ENCODE data around the gene GNAT1. TPM values are rescaled to one million over a fixed set of nuclear protein-coding genes. Genes with fewer than 3 reads are reported as not detected.
A peak's percentile ranks its signal among the peaks of the same experiment; 100 is the strongest.

GNAT1 gene
- total and polyA plus RNA-seq, 8 donors, result not detected

DNA sequence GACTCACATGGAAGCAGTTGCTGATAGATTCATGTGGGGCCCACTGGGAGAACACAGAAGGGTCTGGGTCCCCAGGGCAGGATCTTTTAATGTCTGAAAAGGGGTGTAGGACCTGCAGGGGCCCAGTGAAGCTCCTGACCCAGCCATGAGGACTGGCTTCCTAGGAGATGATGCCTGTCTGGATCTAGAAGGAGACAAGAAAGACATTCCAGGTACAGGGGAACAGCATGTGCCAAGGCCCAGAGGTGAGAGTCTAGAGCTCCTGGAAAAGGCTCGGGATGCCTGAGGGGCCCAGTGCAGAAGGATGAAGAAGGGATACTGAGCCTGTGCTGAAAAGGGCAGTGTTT lies 41.0 kb upstream of the GNAT1 start:
- FAIRE-seq, result no peak
- intact Hi-C loops (cut with DNase I), result no loop called here
- 90 to 95% methylated on average over 1 of the region's 1 CpG for WGBS, 2 donors

DNA sequence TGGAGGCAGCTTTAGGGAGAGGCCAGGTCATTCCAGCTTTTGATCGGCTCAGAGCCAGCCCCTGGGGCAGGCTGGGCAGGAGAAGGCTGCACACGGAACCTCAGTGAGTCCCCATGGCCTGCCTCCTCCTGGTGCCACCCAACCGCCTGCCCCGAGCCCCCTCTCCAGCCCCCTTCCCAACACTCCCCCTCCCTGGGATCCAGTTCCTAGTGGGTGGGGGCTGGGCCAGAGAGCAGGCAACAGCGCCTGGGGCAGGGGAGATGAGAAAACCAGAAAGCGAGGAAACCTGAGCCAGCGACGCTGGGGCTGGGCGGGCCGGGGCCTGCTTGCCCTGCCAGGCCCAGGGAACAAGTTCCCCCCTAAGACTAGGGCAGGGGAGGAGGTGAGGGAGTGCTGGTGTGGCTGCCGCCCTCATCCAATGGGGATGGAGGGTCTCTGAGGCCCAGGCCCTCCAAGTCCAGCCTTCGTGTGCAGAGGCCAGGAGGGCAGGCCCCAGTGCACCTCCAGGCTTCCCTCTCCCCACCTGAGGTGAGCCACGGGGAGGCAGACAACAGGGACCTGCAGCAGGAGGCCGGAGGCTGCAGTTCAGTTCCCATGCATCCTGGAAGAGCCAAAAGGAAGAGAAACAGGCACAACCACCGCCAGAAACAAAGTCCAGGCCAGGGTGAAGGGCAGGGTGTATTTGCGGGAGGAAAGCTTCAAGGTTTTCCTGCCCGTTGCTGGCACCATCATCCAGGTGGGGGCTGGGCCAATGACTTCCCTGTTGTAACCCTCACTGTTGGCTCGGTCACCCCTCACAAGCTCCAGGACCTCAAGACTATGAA lies 40.3 kb upstream of the GNAT1 start:
- no peak for DNase-seq
- Histone ChIP-seq H3K4me1 (peaks cover 0 to 3% (median 0%) of the 10 kb centered on the region in 3 donors), H3K9me3 (no peaks in the 10 kb centered on the region), H3K27me3 (no peaks in the 10 kb centered on the region), H3K27ac (no peak overlapping the region), H3K36me3 (no peaks in the 10 kb centered on the region), H3K4me3 (no peak overlapping the region)
- intact Hi-C loops (cut with DNase I), result no loop called here
- no peak for ATAC-seq
- TF ChIP-seq, protein P1, sequence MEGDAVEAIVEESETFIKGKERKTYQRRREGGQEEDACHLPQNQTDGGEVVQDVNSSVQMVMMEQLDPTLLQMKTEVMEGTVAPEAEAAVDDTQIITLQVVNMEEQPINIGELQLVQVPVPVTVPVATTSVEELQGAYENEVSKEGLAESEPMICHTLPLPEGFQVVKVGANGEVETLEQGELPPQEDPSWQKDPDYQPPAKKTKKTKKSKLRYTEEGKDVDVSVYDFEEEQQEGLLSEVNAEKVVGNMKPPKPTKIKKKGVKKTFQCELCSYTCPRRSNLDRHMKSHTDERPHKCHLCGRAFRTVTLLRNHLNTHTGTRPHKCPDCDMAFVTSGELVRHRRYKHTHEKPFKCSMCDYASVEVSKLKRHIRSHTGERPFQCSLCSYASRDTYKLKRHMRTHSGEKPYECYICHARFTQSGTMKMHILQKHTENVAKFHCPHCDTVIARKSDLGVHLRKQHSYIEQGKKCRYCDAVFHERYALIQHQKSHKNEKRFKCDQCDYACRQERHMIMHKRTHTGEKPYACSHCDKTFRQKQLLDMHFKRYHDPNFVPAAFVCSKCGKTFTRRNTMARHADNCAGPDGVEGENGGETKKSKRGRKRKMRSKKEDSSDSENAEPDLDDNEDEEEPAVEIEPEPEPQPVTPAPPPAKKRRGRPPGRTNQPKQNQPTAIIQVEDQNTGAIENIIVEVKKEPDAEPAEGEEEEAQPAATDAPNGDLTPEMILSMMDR (IDR thresholded peaks at IDR 0.05), result no peak
- no peak for FAIRE-seq
- WGBS, 2 donors, result 64 to 73% methylated on average over 18 of the region's 18 CpGs

More for the DNA sequence above, 41.0 kb upstream of the GNAT1 start:
- Histone ChIP-seq H3K9me3 (no peaks in the 10 kb centered on the region), H3K36me3 (no peaks in the 10 kb centered on the region), H3K27me3 (no peaks in the 10 kb centered on the region), H3K27ac (no peak overlapping the region), H3K4me3 (no peak overlapping the region), H3K4me1 (no peaks in the 10 kb centered on the region)
- ATAC-seq (no peak), DNase-seq (no peak)
- TF ChIP-seq, protein P1 (IDR thresholded peaks at IDR 0.05), result no peak

DNA sequence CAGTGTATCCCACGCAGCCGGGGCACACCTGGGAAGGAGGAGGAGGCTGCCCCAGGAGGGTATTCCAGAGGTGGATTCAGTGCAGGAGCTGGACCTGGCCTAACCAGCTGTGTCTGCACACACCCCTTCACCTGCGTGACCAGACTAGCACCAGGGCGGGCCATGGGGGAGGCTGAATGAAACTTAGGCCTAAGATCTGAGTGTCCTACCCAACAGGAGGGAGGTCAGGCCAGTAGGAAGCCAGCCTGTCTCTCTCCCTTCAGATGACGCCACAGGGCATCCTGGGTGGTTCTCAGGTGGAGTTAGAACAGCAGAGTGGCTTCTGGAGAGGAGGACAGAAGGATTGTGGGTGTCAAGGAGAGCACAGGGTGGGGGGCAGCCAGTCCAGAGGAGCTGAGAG lies 39.7 kb upstream of the GNAT1 start:
- DNase-seq (no peak), ATAC-seq (no peak), FAIRE-seq (no peak)
- Histone ChIP-seq H3K4me1 (peaks cover 0 to 3% (median 0%) of the 10 kb centered on the region in 3 donors), H3K36me3 (no peaks in the 10 kb centered on the region), H3K4me3 (no peak overlapping the region), H3K27me3 (no peaks in the 10 kb centered on the region), H3K27ac (no peak overlapping the region), H3K9me3 (no peaks in the 10 kb centered on the region)
- TF ChIP-seq, protein P1 (IDR thresholded peaks at IDR 0.05), result no peak
- intact Hi-C loops (cut with DNase I), result no loop called here
- 73 to 86% methylated on average over 4 to 5 of the region's 5 CpGs for WGBS, 2 donors

DNA sequence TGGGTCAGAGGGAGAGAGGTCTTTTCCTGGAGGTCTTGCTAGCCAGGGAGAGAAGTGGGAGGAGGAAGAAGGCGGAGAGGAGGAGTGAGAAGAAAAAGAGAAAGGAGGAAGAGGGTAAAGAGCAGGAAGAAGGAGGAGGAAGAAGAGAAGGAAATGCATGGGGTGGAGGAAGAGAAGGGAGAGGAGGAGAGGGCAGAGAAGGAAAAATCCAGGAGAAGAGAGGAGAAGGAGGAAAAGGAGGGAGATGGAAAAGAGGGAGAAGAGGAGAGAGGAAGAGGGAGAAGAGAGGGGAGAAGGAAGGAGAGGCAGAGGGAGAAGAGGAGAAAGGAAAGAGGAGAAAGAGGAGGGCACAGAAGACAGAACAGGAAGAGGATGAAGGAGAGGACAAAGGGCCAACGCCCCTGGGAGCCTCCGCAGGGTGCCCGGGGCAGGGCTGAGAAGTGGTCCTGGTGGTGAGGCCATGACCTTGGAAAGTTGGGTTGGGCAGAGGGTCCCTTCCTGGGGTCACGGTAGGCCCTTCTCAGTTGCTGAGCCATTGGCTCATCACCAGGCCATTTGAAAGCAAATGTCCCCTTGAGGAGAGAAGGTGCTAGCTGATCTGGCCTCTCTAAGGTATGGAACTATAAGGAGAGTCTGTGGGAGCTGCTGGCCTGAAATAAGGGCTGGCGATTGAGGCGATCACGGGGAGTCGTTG lies 37.5 kb upstream of the GNAT1 start:
- Histone ChIP-seq H3K27ac (no peak overlapping the region), H3K9me3 (no peaks in the 10 kb centered on the region), H3K4me3 (peak overlapping the region in 2 of 4 donors; percentile 50 to 57), H3K27me3 (no peaks in the 10 kb centered on the region), H3K36me3 (no peaks in the 10 kb centered on the region), H3K4me1 (peaks cover 0 to 3% (median 0%) of the 10 kb centered on the region in 3 donors)
- TF ChIP-seq, protein P1 (IDR thresholded peaks at IDR 0.05), result no peak
- FAIRE-seq, result no peak
- no peak for ATAC-seq
- intact Hi-C loops (cut with DNase I), result no loop called here
- 49 to 50% methylated on average over 9 of the region's 9 CpGs for WGBS, 2 donors
- DNase-seq, result no peak

DNA sequence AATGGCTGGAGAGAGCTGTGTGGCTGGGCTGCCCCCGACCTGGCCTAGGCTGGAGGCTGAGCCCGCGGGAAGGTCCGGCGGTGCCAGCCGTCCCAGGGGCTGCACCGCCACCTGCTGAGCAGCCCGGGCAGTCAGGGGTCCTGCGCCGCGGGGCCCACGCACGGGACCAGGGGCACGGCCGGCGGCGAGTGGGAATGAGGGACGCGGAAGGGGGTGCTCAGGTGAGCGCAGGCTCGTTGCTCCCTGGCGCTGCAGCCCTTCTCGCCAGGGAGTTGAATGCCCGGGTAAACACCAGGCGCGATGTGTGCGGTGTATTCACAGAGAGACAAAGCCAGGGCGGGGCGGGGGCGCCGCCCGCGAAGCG lies 37.0 kb upstream of the GNAT1 start:
- Histone ChIP-seq H3K4me3 (peak overlapping the region; percentile 23 to 57 (median 40)), H3K4me1 (peaks cover 0 to 3% (median 0%) of the 10 kb centered on the region in 3 donors), H3K27me3 (no peaks in the 10 kb centered on the region), H3K9me3 (no peaks in the 10 kb centered on the region), H3K27ac (no peak overlapping the region), H3K36me3 (no peaks in the 10 kb centered on the region)
- FAIRE-seq, result no peak
- TF ChIP-seq, protein P1 (IDR thresholded peaks at IDR 0.05), result no peak
- WGBS, 2 donors, result 2 to 3% methylated on average over 19 to 34 of the region's 34 CpGs
- peak; percentile 49 to 67 (median 57) for ATAC-seq
- no peak for DNase-seq
- intact Hi-C loops (cut with DNase I), result no loop called here

Data from pancreas (tissue), 10 donors.